ENCODE data around the gene CDH8.

The CDH8 gene

DNA sequence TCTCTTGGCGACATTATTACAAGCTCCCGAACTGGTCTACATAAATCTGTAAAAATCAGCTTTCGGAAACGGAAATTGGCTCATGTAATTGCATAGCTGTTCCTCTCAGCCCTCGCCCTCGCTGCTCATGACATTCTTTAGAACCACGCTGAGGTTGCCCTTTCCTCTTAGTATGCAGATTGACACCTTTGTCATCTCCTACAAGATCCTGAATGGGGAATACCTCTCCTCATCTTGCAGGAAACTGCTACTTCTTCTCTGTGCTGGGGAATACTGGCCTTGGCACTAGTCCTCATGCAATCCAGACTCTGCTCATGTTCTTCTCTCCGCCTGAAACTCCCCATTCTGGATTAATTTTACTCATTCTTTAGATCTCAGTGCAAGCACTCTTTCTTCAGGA, 22.2 kb upstream of the CDH8 start:
- no peak overlapping the region for H3K27ac ChIP-seq (ENCODE audit: low read length)
- no peaks in the 10 kb centered on the region for H3K27me3 ChIP-seq (ENCODE audit: insufficient read depth, low read length, poor library complexity)
- no peak for ATAC-seq (ENCODE audit: insufficient read depth, low read depth)
- TF ChIP-seq CTCF (IDR thresholded peaks at IDR 0.05; ENCODE audit: borderline replicate concordance, extremely low read depth, low read length, poor library complexity, severe bottlenecking) (no peak), EZH2 (IDR thresholded peaks at IDR 0.05; ENCODE audit: borderline replicate concordance, low read depth, low read length, severe bottlenecking) (no peak)
- H3K79me2 ChIP-seq (ENCODE audit: insufficient read depth, low read length) = no peaks in the 10 kb centered on the region
- no peaks in the 10 kb centered on the region for H3K4me1 ChIP-seq (ENCODE audit: insufficient read depth, low read length)
- no peaks in the 10 kb centered on the region for H3K36me3 ChIP-seq (ENCODE audit: insufficient read depth, low read length)
- no peaks in the 10 kb centered on the region for H3K9me3 ChIP-seq (ENCODE audit: insufficient read depth, low read length, severe bottlenecking)
- DNase-seq = no peak
- H4K20me1 ChIP-seq (ENCODE audit: insufficient read depth, low read length) = no peaks in the 10 kb centered on the region
- no peak overlapping the region for H2AFZ ChIP-seq (ENCODE audit: low read depth, low read length)
- H3K9ac ChIP-seq (ENCODE audit: low read depth, low read length) = no peak overlapping the region
- H3K4me2 ChIP-seq (ENCODE audit: insufficient read depth, low read length) = no peak overlapping the region
- H3K4me3 ChIP-seq (ENCODE audit: low read depth in 1 of 2, low read length in 2 of 2) = no peak overlapping the region

- Histone ChIP-seq H4K20me1 (ENCODE audit: insufficient read depth, low read length) (no peaks in the 10 kb centered on the region), H3K36me3 (ENCODE audit: insufficient read depth, low read length) (no peaks in the 10 kb centered on the region), H3K27ac (ENCODE audit: low read length) (no peak overlapping the region), H2AFZ (ENCODE audit: low read depth, low read length) (no peak overlapping the region), H3K9me3 (ENCODE audit: insufficient read depth, low read length, severe bottlenecking) (no peaks in the 10 kb centered on the region), H3K4me2 (ENCODE audit: insufficient read depth, low read length) (no peak overlapping the region), H3K79me2 (ENCODE audit: insufficient read depth, low read length) (no peaks in the 10 kb centered on the region), H3K4me3 (ENCODE audit: low read depth in 1 of 2, low read length in 2 of 2) (no peak overlapping the region), H3K9ac (ENCODE audit: low read depth, low read length) (no peak overlapping the region), H3K4me1 (ENCODE audit: insufficient read depth, low read length) (no peaks in the 10 kb centered on the region), H3K27me3 (ENCODE audit: insufficient read depth, low read length, poor library complexity) (no peaks in the 10 kb centered on the region)
- ATAC-seq (ENCODE audit: insufficient read depth, low read depth) (no peak), DNase-seq (no peak)
- no peak for TF ChIP-seq EZH2 (IDR thresholded peaks at IDR 0.05; ENCODE audit: borderline replicate concordance, low read depth, low read length, severe bottlenecking)
- TF ChIP-seq CTCF (IDR thresholded peaks at IDR 0.05; ENCODE audit: borderline replicate concordance, extremely low read depth, low read length, poor library complexity, severe bottlenecking) = no peak
Measured at GRCh38 chr16:62051942-62052341, 15.7 kb upstream of the CDH8 start.

DNA sequence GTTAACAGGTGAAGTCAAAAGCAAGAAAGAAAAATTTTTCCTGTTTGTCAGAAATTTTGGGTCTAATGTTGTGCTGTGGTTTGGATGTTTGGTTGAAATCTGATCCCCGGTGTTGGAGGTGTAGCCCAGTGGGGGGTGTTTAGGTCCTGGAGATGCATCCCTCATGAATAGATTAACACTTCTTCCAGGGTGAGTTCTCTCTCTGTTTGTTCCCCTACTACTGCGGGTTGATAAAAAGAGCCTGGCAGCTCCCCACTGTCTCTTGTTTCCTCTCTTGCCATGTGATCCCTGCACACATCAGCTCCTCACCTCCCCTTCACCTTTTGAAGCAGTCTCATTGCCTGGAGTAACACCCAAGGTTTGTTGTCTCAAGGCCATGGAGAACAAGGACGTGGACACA, 14.6 kb upstream of the CDH8 start:
- no peaks in the 10 kb centered on the region for H3K4me1 ChIP-seq (ENCODE audit: insufficient read depth, low read length)
- H3K36me3 ChIP-seq (ENCODE audit: insufficient read depth, low read length) = no peaks in the 10 kb centered on the region
- H3K4me2 ChIP-seq (ENCODE audit: insufficient read depth, low read length) = no peak overlapping the region
- no peak overlapping the region for H3K4me3 ChIP-seq (ENCODE audit: low read depth in 1 of 2, low read length in 2 of 2)
- no peaks in the 10 kb centered on the region for H3K27me3 ChIP-seq (ENCODE audit: insufficient read depth, low read length, poor library complexity)
- no peaks in the 10 kb centered on the region for H4K20me1 ChIP-seq (ENCODE audit: insufficient read depth, low read length)
- H2AFZ ChIP-seq (ENCODE audit: low read depth, low read length) = no peak overlapping the region
- ATAC-seq (ENCODE audit: insufficient read depth, low read depth) (no peak), DNase-seq (no peak)
- no peak for TF ChIP-seq EZH2 (IDR thresholded peaks at IDR 0.05; ENCODE audit: borderline replicate concordance, low read depth, low read length, severe bottlenecking)
- TF ChIP-seq CTCF (IDR thresholded peaks at IDR 0.05; ENCODE audit: borderline replicate concordance, extremely low read depth, low read length, poor library complexity, severe bottlenecking) = no peak
- no peaks in the 10 kb centered on the region for H3K9me3 ChIP-seq (ENCODE audit: insufficient read depth, low read length, severe bottlenecking)
- no peaks in the 10 kb centered on the region for H3K79me2 ChIP-seq (ENCODE audit: insufficient read depth, low read length)
- no peak overlapping the region for H3K27ac ChIP-seq (ENCODE audit: low read length)
- no peak overlapping the region for H3K9ac ChIP-seq (ENCODE audit: low read depth, low read length)

DNA sequence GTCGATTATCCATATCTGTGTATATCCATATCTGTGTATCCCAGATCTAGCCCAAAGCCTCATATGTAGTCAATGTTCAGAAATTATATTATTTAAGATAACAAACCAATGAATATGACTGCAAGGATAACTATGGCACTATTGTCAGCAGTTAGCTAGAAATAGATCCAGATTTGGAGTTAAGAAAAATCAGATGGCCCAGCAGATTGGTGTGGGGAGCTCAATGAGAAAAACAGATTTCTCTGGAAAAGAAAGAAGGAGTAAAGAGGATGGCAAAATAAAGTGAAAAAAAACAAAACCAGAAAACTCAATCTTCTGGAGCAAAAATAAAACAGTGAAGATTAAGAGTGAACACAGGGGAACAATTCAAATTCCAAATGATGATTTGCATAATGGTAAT, 10.6 kb upstream of the CDH8 start:
- Histone ChIP-seq H3K9ac (ENCODE audit: low read depth, low read length) (no peak overlapping the region), H3K27ac (ENCODE audit: low read length) (no peak overlapping the region), H4K20me1 (ENCODE audit: insufficient read depth, low read length) (no peaks in the 10 kb centered on the region), H3K4me3 (ENCODE audit: low read depth in 1 of 2, low read length in 2 of 2) (no peak overlapping the region), H3K9me3 (ENCODE audit: insufficient read depth, low read length, severe bottlenecking) (no peaks in the 10 kb centered on the region), H3K36me3 (ENCODE audit: insufficient read depth, low read length) (no peaks in the 10 kb centered on the region), H3K27me3 (ENCODE audit: insufficient read depth, low read length, poor library complexity) (no peaks in the 10 kb centered on the region), H3K4me1 (ENCODE audit: insufficient read depth, low read length) (no peaks in the 10 kb centered on the region), H3K79me2 (ENCODE audit: insufficient read depth, low read length) (no peaks in the 10 kb centered on the region), H2AFZ (ENCODE audit: low read depth, low read length) (no peak overlapping the region), H3K4me2 (ENCODE audit: insufficient read depth, low read length) (no peak overlapping the region)
- no peak for DNase-seq
- TF ChIP-seq CTCF (IDR thresholded peaks at IDR 0.05; ENCODE audit: borderline replicate concordance, extremely low read depth, low read length, poor library complexity, severe bottlenecking) (no peak), EZH2 (IDR thresholded peaks at IDR 0.05; ENCODE audit: borderline replicate concordance, low read depth, low read length, severe bottlenecking) (no peak)
- no peak for ATAC-seq (ENCODE audit: insufficient read depth, low read depth)

All from DND-41 (cell line).